ENCODE results near the gene MMP14. TPM values are rescaled to one million over a fixed set of nuclear protein-coding genes. Genes with fewer than 3 reads are reported as not detected.
A peak's percentile ranks its signal among the peaks of the same experiment; 100 is the strongest.

Gene MMP14
- total and polyA plus RNA-seq, 2 of the 13 experiments (the other 11 are each of a cell fraction or from before 2014, with no cell fraction given), result 5.2 to 9.8 TPM

GRCh38 chr14:22821193-22822015 is 15.0 kb upstream of the MMP14 start:
- FAIRE-seq (peak; percentile 18), ATAC-seq (peak; percentile 50), DNase-seq (ENCODE audit: low spot score) (peak; percentile 84)
- ChIA-PET POLR2A (interaction anchor here (0.6 to 3.5 kb wide), 11 partner anchors 9 to 232 kb away, joined by 3 to 29 read pairs (median 6); partner anchors contain the start of genes DAD1, LRP10, MMP14 and OXA1L), CTCF (ENCODE audit: low intra/inter-chr PET ratio, low total read pairs) (interaction anchor here (1.0 to 6.1 kb wide), 3 partner anchors 32 to 264 kb away, joined by 4 to 141 read pairs (median 20); no protein-coding TSS in a partner anchor)
- Histone ChIP-seq H3K4me3 (replicated peaks in 1 of 3; ENCODE audit: insufficient read depth in 1 of 3, low read depth in 2 of 3, low read length in 3 of 3) (peak overlapping the region in 2 of 3 experiments; percentile 0 to 30; a peak in 2 of 6 replicates), H3K36me3 (replicated peaks in 1 of 2; ENCODE audit: control insufficient read depth in 1 of 2, insufficient read depth in 2 of 2, low read length in 2 of 2) (no peaks in the 10 kb centered on the region), H3K9ac (ENCODE audit: insufficient read depth, low read depth, low read length) (no peak overlapping the region), H3K4me2 (ENCODE audit: low read depth, low read length) (peak overlapping the region; percentile 60), H3K9me3 (ENCODE audit: low read length) (no peaks in the 10 kb centered on the region), H3K79me2 (ENCODE audit: insufficient read depth, low read length) (no peaks in the 10 kb centered on the region), H3K27ac (ENCODE audit: extremely low read length, insufficient read depth, low read length) (no peak overlapping the region), H3K27me3 (ENCODE audit: control insufficient read depth in 1 of 2, insufficient read depth in 2 of 2, low read length in 2 of 2) (0 out of 5 replicates have a peak, but pooled peaks cover 0 to 3% of the 10 kb centered on the region in 2 experiments), H4K20me1 (ENCODE audit: insufficient read depth, low read length) (no peaks in the 10 kb centered on the region), H3K4me1 (ENCODE audit: insufficient read depth, low read length) (peaks cover 67% of the 10 kb centered on the region), H2AFZ (ENCODE audit: low read length) (peak overlapping the region; percentile 10)
- intact Hi-C loops (cut with micrococcal nuclease; ENCODE audit: unreplicated experiment) (loop anchor here (1.0 to 2.0 kb wide), 2 partner anchors 79 to 265 kb away; no protein-coding TSS in a partner anchor), in situ Hi-C loops (cut with HindIII; ENCODE audit: extremely low pct_ligation_motif_present, low pct_unique_long_range_greater_than_20kb) (loop anchor here (5.0 kb wide), 1 partner anchor 81 kb away; no protein-coding TSS in a partner anchor)
- BruUV-seq (replicated peaks), result no TSS peak
- WGBS (ENCODE audit: low lambda C conversion rate), result 30% methylated on average over 24 of the region's 24 CpGs
- no peak for TF ChIP-seq ZNF446 (CRISPR knock-in tag; IDR thresholded peaks at IDR 0.05)
- TF ChIP-seq FOSL2 (CRISPR knock-in tag; IDR thresholded peaks at IDR 0.05), result peak; percentile 63
- TF ChIP-seq, protein P1, sequence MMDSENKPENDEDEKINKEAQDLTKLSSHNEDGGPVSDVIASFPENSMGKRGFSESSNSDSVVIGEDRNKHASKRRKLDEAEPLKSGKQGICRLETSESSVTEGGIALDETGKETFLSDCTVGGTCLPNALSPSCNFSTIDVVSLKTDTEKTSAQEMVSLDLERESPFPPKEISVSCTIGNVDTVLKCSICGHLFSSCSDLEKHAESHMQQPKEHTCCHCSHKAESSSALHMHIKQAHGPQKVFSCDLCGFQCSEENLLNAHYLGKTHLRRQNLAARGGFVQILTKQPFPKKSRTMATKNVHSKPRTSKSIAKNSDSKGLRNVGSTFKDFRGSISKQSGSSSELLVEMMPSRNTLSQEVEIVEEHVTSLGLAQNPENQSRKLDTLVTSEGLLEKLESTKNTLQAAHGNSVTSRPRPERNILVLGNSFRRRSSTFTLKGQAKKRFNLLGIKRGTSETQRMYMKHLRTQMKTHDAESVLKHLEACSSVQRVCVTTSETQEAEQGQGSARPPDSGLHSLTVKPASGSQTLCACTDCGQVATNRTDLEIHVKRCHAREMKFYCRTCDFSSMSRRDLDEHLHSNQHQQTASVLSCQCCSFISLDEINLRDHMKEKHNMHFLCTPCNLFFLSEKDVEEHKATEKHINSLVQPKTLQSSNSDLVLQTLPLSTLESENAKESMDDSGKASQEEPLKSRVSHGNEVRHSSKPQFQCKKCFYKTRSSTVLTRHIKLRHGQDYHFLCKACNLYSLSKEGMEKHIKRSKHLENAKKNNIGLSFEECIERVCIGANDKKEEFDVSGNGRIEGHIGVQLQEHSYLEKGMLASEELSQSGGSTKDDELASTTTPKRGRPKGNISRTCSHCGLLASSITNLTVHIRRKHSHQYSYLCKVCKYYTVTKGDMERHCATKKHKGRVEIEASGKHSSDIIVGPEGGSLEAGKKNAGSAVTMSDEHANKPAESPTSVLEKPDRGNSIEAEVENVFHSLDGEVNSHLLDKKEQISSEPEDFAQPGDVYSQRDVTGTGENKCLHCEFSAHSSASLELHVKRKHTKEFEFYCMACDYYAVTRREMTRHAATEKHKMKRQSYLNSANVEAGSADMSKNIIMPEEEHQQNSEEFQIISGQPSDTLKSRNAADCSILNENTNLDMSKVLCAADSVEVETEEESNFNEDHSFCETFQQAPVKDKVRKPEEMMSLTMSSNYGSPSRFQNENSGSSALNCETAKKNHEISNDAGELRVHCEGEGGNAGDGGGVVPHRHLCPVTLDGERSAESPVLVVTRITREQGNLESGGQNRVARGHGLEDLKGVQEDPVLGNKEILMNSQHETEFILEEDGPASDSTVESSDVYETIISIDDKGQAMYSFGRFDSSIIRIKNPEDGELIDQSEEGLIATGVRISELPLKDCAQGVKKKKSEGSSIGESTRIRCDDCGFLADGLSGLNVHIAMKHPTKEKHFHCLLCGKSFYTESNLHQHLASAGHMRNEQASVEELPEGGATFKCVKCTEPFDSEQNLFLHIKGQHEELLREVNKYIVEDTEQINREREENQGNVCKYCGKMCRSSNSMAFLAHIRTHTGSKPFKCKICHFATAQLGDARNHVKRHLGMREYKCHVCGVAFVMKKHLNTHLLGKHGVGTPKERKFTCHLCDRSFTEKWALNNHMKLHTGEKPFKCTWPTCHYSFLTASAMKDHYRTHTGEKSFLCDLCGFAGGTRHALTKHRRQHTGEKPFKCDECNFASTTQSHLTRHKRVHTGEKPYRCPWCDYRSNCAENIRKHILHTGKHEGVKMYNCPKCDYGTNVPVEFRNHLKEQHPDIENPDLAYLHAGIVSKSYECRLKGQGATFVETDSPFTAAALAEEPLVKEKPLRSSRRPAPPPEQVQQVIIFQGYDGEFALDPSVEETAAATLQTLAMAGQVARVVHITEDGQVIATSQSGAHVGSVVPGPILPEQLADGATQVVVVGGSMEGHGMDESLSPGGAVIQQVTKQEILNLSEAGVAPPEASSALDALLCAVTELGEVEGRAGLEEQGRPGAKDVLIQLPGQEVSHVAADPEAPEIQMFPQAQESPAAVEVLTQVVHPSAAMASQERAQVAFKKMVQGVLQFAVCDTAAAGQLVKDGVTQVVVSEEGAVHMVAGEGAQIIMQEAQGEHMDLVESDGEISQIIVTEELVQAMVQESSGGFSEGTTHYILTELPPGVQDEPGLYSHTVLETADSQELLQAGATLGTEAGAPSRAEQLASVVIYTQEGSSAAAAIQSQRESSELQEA (CRISPR knock-in tag; IDR thresholded peaks at IDR 0.05; ENCODE audit: not compliant biosample characterization), result peak; percentile 68
- TF ChIP-seq NR2C2 (CRISPR knock-in tag; IDR thresholded peaks at IDR 0.05; ENCODE audit: borderline replicate concordance), result peak; percentile 50; the same call in 1 of the 2 replicates
- peak; percentile 69; the same call in 1 of the 2 replicates for TF ChIP-seq HIC2 (CRISPR knock-in tag; IDR thresholded peaks at IDR 0.05; ENCODE audit: low read depth)
- TF ChIP-seq ZNF619 (CRISPR knock-in tag; IDR thresholded peaks at IDR 0.05), result peak; percentile 74; the same call in 1 of the 2 replicates
- 0 out of 2 replicates have a peak, but pooled peaks have one; percentile 44 for TF ChIP-seq ZNF124 (CRISPR knock-in tag; IDR thresholded peaks at IDR 0.05)
- 0 out of 2 replicates have a peak, but pooled peaks have one; percentile 72 for TF ChIP-seq ZFP1 (CRISPR knock-in tag; IDR thresholded peaks at IDR 0.05)
- TF ChIP-seq JUN (CRISPR knock-in tag; IDR thresholded peaks at IDR 0.05), result 0 out of 2 replicates have a peak, but pooled peaks have one; percentile 63
- peak; percentile 37; the same call in 1 of the 2 replicates for TF ChIP-seq CREB1 (IDR thresholded peaks at IDR 0.05)
- no peak for TF ChIP-seq CREB1 (CRISPR knock-in tag; IDR thresholded peaks at IDR 0.05)
- TF ChIP-seq ZFY (CRISPR knock-in tag; IDR thresholded peaks at IDR 0.05), result peak; percentile 64
